ENCODE measurements around the gene PSAPL1.

DNA sequence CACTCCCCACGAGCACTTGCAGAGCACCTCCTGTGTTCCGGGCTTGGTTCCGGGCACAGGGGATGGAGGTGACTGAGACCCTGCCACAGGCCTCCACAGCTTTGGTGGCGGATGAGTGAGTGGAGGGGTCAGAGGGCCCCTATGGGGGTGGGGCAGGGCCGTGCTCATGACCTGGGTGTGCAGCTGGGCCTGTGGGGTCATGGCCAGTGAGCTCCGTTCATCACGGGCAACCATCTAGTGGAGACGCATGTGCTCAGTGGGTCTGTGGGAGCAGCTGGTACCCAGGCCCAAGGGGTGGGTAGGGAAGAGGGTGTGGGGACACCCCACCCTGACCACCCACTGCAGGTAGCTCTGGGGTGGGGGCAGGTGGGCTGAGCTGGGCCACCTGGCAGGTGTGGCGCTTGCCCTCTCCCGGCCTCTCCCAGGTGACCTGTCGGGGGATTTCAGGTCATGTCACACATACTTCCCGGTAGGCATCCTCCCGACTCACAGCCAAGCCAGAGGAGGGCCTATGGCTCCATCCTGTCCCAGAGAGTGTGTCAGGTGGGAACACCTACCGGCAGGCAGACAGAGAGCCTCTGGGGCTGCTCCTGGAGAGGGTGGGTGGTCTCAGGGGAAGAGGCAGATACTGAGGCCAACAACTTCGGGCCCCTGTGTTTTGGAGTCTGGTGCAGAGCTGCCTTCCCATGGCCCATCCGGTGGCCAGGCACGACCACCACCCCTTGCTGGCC lies 3.6 kb downstream of the PSAPL1 start:
- TF ChIP-seq GATA2 (IDR thresholded peaks at IDR 0.05; ENCODE audit: low read depth, low read length) = no peak
- TF ChIP-seq GATA3 (IDR thresholded peaks at IDR 0.05; ENCODE audit: low read depth, low read length) = no peak
